Measurements from ENCODE around the gene EXTL2. TPM values are rescaled to one million over a fixed set of nuclear protein-coding genes. Genes with fewer than 3 reads are reported as not detected.

EXTL2 gene
- total RNA-seq, 1 experiment from 2014 or later, result 15.2 TPM

Other genes with a start within 250 kb of the EXTL2 start
- gene VCAM1, start 175.1 kb downstream of the EXTL2 start, total RNA-seq (2022), result not detected in 2 replicates
- gene SLC30A7, start 1.2 kb upstream of the EXTL2 start, total RNA-seq (2022), result 55.0 and 59.5 TPM in 2 replicates
- 63.5 and 76.8 TPM in 2 replicates for gene DPH5, start 130.9 kb upstream of the EXTL2 start, total RNA-seq (2022)